Camera-type eye (tissue), 1 donor: ENCODE results near the gene APBB3. TPM values are rescaled to one million over a fixed set of nuclear protein-coding genes. Genes with fewer than 3 reads are reported as not detected.

Source experiments
- total RNA-seq: library from RNA; depleted of rRNA; stranded (reverse); fragments of >200 nt; gene quantifications from one replicate; pipeline ENCODE4 v1.2.3, GENCODE V29; 2014

The APBB3 gene
- 50.0 TPM for total RNA-seq

GRCh38 chr5:140564196-140565023 is at the start of gene APBB3, which contains the start of gene SLC35A4:
TSS of gene APBB3 (minus strand) at chr5:140564598. CDS start at chr5:140564245, 353 bp downstream.
TSS of gene SLC35A4 (plus strand) at chr5:140564828. CDS start at chr5:140567170, 2,342 bp downstream.

GRCh38 chr5:140557136-140557805 is 7.1 kb downstream of the APBB3 start, which contains the start of gene SRA1:
TSS of gene SRA1 (minus strand) at chr5:140557473. CDS start at chr5:140557452, 21 bp downstream.

DNA sequence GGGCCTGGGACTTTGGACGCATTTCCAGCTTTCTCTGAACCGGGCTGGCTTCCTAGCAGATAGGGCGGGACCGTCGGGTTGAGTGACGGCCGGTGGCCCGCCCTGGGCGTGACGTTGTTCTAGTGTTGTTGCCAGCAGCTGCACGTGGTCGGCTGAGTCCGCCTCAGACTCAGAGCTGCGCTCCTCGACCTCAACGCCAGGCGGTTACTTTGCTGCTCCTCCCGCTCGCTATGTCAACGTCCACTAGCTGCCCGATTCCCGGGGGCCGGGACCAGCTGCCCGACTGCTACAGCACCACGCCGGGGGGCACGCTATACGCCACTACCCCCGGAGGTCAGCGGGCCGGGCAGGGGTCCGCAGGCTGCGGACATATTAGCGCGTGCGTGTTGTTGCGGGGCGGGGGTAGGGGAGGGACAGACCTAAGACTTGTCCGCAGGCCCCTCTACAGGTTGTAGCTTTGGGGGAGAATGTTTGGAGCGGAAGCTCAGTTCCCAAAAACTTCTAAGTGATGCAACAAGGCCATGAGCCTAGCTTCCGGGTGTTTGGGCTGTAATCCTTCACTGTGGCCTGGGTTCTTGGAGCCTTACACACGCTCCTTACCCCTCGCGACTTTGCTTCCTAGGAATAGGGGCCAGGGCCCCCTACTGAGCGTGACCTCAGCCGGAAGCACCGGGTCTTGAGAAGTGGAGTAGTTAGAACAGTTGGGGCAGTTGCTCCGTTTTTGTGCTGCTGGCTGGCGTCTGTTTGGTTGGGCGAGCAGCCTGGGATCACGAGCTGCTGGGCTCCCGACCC is 16.7 kb downstream of the APBB3 start, which contains the start of gene EIF4EBP3:
Gene EIF4EBP3, plus strand, starts transcription at position 155 of the 792 bp plus-strand sequence. Its CDS starts 76 bp downstream, at position 231.

Other genes with a start within 250 kb of the APBB3 start
- 17.1 TPM for gene HBEGF, start 218.0 kb downstream of the APBB3 start, total RNA-seq
- gene SLC4A9, start 204.4 kb downstream of the APBB3 start, total RNA-seq, result not detected
- gene ANKHD1, start 162.8 kb downstream of the APBB3 start, total RNA-seq, result 164 TPM
- 5.6 TPM for gene EIF4EBP3, start 16.9 kb downstream of the APBB3 start, total RNA-seq
- 20.5 TPM for gene SRA1, start 7.1 kb downstream of the APBB3 start, total RNA-seq
- 12.8 TPM for gene SLC35A4, start 230 bp upstream of the APBB3 start, total RNA-seq
- 22.0 TPM for gene CD14, start 68.6 kb upstream of the APBB3 start, total RNA-seq
- 54.8 TPM for gene TMCO6, start 74.9 kb upstream of the APBB3 start, total RNA-seq
- 31.1 TPM for gene NDUFA2, start 83.0 kb upstream of the APBB3 start, total RNA-seq
- 134 TPM for gene IK, start 83.2 kb upstream of the APBB3 start, total RNA-seq
- gene WDR55, start 100.3 kb upstream of the APBB3 start, total RNA-seq, result 16.2 TPM
- gene DND1, start 109.0 kb upstream of the APBB3 start, total RNA-seq, result 0.60 TPM
- gene HARS1, start 126.8 kb upstream of the APBB3 start, total RNA-seq, result 45.3 TPM
- 35.0 TPM for gene HARS2, start 126.9 kb upstream of the APBB3 start, total RNA-seq
- gene ZMAT2, start 135.8 kb upstream of the APBB3 start, total RNA-seq, result 37.4 TPM
- 0.71 TPM for gene PCDHA1, start 221.5 kb upstream of the APBB3 start, total RNA-seq
- 2.4 TPM for gene PCDHA2, start 230.3 kb upstream of the APBB3 start, total RNA-seq
- 4.6 TPM for gene PCDHA3, start 236.5 kb upstream of the APBB3 start, total RNA-seq
- gene PCDHA4, start 242.5 kb upstream of the APBB3 start, total RNA-seq, result 7.1 TPM